Psoas muscle (tissue), 8 donors: Measurements from ENCODE around the gene CHCHD3. TPM values are rescaled to one million over a fixed set of nuclear protein-coding genes. Genes with fewer than 3 reads are reported as not detected.

ENCODE experiments used
- ATAC-seq, 4 donors: fragments of 200-7000 bp; cut with Tn5 transposase; one replicate each; pipeline ENCODE4 v1.9.1; 2020; ENCODE audit warnings: moderate library complexity in 3 of 4, mild to moderate bottlenecking in 2 of 4
- DNase-seq, 2 donors: peaks; one replicate each; pipeline ENCODE4 v3.0.0-alpha.2; 2020
- H3K27ac ChIP-seq: fragments of 200-600 bp; one replicate; pipeline ENCODE4 v1.8.0; 2022
- H3K27me3 ChIP-seq, 3 donors: fragments of 200-600 bp in 1 of 3; one replicate each; pipeline versions ENCODE4 v1.6.1 to v1.8.0; 2013 to 2022; ENCODE audit warnings: low read length in 2 of 3, mild to moderate bottlenecking in 2 of 3, moderate library complexity in 1 of 3; ENCODE audit not compliant: insufficient read depth in 3 of 3
- H3K36me3 ChIP-seq, 2 donors: fragments of 200-600 bp in 1 of 2; one replicate each; pipeline versions ENCODE4 v1.6.1 to v1.8.0; 2013 to 2022; ENCODE audit warnings: low read depth in 1 of 2, mild to moderate bottlenecking in 1 of 2, moderate library complexity in 1 of 2; ENCODE audit not compliant: insufficient read depth in 1 of 2
- H3K4me1 ChIP-seq: fragments of 200-600 bp; one replicate; pipeline ENCODE4 v1.8.0; 2022
- H3K4me3 ChIP-seq: fragments of 200-600 bp; one replicate; pipeline ENCODE4 v1.8.0; 2022; ENCODE audit warnings: mild to moderate bottlenecking
- H3K9me3 ChIP-seq: fragments of 200-600 bp; one replicate; pipeline ENCODE4 v1.8.0; 2022
- WGBS, 3 donors: extraction: QIAGEN DNeasy Blood & Tissue Kit; methylation state at CpG; one replicate each; pipeline versions ENCODE4 v1.1.6 to v1.1.7; 2013; 5-methylcytosine and 5-hydroxymethylcytosine counted together
- intact Hi-C, 2 donors: fragments of 100-400 bp; cut with DNase I; formaldehyde crosslinking; loops; one replicate each; pipeline versions ENCODE4 v1.11.0 to v1.14.2; 2022
- polyA plus RNA-seq, 3 donors: library from polyadenylated mRNA; stranded (reverse); fragments of 200-250 nt; gene quantifications; one replicate each; pipeline ENCODE4 v1.2.3, GENCODE V29; 2013
- total RNA-seq, 4 donors: library from RNA; stranded (reverse); fragmentation: NEBNext Ultra II Directional in 2 of 4; extraction: Animal tissue kit (Norgen Biotek cat#: 25700) in 2 of 4; gene quantifications; one replicate each; pipeline versions ENCODE4 v1.2.1 to v1.2.4, GENCODE V29; 2021 to 2023
- TF ChIP-seq, protein P1 (sequence below): fragments of 200-600 bp; IDR thresholded peaks from one replicate; pipeline ENCODE4 v1.8.0; 2022; ENCODE audit warnings: antibody characterized with exemption
- donor health status: healthy with polysubstance abuse.
- donor health status: DM: no; HTN: no; CAD: no; lungs with moderate emphysema.
- donor health status: Bipolar disorder and iron deficiency.
- donor health status: healthy.
- donor health status: DM: yes; HTN: yes; CAD: no.
- donor health status: DM: no; HTN: no; CAD: no.
- donor health status: DM: no; HTN: no; CAD: no.
- donor health status: DM: yes; HTN: yes; CAD: no.

CHCHD3 gene
- total and polyA plus RNA-seq, 7 donors = 129 to 206 (median 184) TPM

DNA sequence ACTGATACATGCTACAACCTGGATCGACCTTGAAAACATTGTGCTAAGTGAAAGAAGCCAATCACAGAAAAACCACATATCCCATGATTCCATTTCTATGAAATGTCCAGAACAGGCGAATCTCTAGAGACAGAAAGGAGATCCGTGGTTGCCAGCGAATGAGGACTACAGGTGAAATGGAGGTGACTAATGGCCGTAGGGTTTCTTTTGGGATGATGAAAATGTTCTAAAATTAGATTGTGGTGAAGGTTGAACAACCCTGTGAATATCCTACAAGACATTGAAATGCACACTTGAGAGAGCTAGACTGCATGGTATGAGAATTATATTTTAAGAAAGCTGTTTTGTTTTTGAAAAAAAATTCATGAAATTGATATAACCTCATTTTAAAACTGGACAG lies 317.1 kb downstream of the CHCHD3 start:
- Histone ChIP-seq H3K36me3 (no peaks in the 10 kb centered on the region), H3K9me3 (no peaks in the 10 kb centered on the region), H3K27ac (no peak overlapping the region), H3K27me3 (peaks cover 0 to 2% (median 0%) of the 10 kb centered on the region in 3 donors), H3K4me3 (no peak overlapping the region), H3K4me1 (no peaks in the 10 kb centered on the region)
- TF ChIP-seq, protein P1, sequence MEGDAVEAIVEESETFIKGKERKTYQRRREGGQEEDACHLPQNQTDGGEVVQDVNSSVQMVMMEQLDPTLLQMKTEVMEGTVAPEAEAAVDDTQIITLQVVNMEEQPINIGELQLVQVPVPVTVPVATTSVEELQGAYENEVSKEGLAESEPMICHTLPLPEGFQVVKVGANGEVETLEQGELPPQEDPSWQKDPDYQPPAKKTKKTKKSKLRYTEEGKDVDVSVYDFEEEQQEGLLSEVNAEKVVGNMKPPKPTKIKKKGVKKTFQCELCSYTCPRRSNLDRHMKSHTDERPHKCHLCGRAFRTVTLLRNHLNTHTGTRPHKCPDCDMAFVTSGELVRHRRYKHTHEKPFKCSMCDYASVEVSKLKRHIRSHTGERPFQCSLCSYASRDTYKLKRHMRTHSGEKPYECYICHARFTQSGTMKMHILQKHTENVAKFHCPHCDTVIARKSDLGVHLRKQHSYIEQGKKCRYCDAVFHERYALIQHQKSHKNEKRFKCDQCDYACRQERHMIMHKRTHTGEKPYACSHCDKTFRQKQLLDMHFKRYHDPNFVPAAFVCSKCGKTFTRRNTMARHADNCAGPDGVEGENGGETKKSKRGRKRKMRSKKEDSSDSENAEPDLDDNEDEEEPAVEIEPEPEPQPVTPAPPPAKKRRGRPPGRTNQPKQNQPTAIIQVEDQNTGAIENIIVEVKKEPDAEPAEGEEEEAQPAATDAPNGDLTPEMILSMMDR = no peak
- ATAC-seq (no peak), DNase-seq (no peak)
- intact Hi-C loops = loop anchor here in 1 of 2 donors (2.0 kb wide), 1 partner anchor 68 kb away; no protein-coding TSS in a partner anchor
- WGBS, 3 donors = 78 to 89% (median 86%) methylated on average over 5 of the region's 5 CpGs

- 66 to 71% (median 67%) methylated on average over 7 of the region's 7 CpGs for WGBS, 3 donors
- H3K9me3 ChIP-seq = no peaks in the 10 kb centered on the region
- intact Hi-C loops = no loop called here
- no peak overlapping the region for H3K4me3 ChIP-seq
- no peaks in the 10 kb centered on the region for H3K36me3 ChIP-seq
- ATAC-seq (no peak), DNase-seq (no peak)
- TF ChIP-seq, protein P1 = no peak
- H3K27me3 ChIP-seq = no peaks in the 10 kb centered on the region
- no peaks in the 10 kb centered on the region for H3K4me1 ChIP-seq
- H3K27ac ChIP-seq = no peak overlapping the region
Observed at GRCh38 chr7:132760866-132761265, 321.0 kb downstream of the CHCHD3 start.

- no peaks in the 10 kb centered on the region for H3K27me3 ChIP-seq
- no peaks in the 10 kb centered on the region for H3K9me3 ChIP-seq
- no peak overlapping the region for H3K4me3 ChIP-seq
- H3K36me3 ChIP-seq = no peaks in the 10 kb centered on the region
- no peak overlapping the region for H3K27ac ChIP-seq
- DNase-seq = no peak
- ATAC-seq = no peak
- TF ChIP-seq, protein P1 = no peak
- intact Hi-C loops = no loop called here
- no peaks in the 10 kb centered on the region for H3K4me1 ChIP-seq
- WGBS, 3 donors = 91 to 96% (median 91%) methylated on average over 2 of the region's 2 CpGs
Observed at GRCh38 chr7:132760244-132760623, 321.7 kb downstream of the CHCHD3 start.

DNA sequence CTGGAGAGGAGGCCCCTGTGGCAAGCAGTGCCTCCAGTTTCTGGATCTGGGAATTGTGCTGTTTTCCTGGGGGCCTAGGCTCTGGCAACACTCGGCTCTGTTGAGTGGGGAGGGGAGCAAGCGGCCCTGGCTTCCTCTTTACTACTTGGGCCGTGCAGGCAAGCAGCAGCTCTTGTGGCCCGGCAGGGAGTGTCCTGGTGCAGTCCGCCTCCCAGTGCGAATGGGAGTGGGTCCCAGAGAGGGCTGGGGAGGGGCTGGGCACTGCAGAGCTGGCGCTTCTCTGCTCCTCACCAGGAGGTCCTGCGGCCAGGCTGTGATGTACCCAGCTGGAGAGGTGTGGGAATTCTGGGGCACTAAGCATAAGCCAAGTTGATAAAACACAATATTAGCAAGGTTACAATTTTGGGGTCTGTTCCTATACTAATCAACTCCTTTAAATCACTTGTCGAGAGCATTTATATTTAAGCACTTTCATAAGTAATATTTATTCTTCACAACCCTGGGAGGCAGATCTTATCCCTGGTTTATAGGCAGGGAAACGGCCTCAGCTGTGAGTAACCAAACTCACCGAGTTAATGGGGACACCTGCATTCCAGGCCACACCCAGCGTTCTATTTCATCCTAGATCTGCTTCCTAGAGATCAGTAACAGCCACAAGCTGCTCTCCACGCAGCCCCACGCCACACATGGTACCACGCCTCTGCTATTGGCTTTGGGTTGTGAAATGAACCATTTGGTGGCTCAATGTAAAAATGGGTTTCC lies 322.2 kb downstream of the CHCHD3 start:
- H3K4me3 ChIP-seq = no peak overlapping the region
- H3K27me3 ChIP-seq = no peaks in the 10 kb centered on the region
- no peak overlapping the region for H3K27ac ChIP-seq
- no peaks in the 10 kb centered on the region for H3K9me3 ChIP-seq
- DNase-seq (no peak), ATAC-seq (no peak)
- H3K4me1 ChIP-seq = no peaks in the 10 kb centered on the region
- 86 to 90% (median 87%) methylated on average over 15 of the region's 15 CpGs for WGBS, 3 donors
- TF ChIP-seq, protein P1 = no peak
- no peaks in the 10 kb centered on the region for H3K36me3 ChIP-seq
- intact Hi-C loops = no loop called here

GRCh38 chr7:132758986-132759385 lies 322.9 kb downstream of the CHCHD3 start:
- TF ChIP-seq, protein P1 = no peak
- H3K27me3 ChIP-seq = no peaks in the 10 kb centered on the region
- no peak overlapping the region for H3K27ac ChIP-seq
- no peak for DNase-seq
- H3K9me3 ChIP-seq = no peaks in the 10 kb centered on the region
- no peak overlapping the region for H3K4me3 ChIP-seq
- H3K4me1 ChIP-seq = no peaks in the 10 kb centered on the region
- WGBS, 3 donors = 80 to 83% (median 80%) methylated on average over 5 of the region's 5 CpGs
- no peaks in the 10 kb centered on the region for H3K36me3 ChIP-seq
- intact Hi-C loops = no loop called here
- no peak for ATAC-seq
